SIG-M5 treated with dmso at 0.1 percent for 504 hours (cell line): ENCODE measurements around the gene ARL4A.
A peak's percentile ranks its signal among the peaks of the same experiment; 100 is the strongest.

Experiments
- DNase-seq: peaks from one replicate; lab custom pipeline; 2025; ENCODE audit not compliant: unreplicated experiment; lab: John Stamatoyannopoulos, UW

Gene ARL4A

DNA sequence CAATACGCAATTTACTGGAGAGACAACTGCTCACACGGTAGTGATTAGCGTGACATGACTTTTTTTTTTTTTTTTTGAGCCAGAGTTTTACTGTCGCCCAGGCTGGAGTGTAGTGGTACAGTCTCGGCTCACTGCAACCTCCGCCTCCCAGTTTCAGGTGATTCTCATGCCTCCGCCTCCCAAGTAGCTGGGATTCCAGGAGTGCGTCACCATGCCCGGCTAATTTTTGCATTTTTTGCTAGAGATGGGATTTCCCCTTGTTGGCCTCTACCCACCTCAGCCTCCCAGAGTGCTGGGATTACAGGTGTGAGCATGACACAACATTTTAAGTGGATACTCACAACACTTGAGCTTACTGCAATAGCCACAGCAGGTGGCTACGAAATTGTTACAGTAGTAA lies 11.9 kb downstream of the ARL4A start:
- no peak for DNase-seq

DNA sequence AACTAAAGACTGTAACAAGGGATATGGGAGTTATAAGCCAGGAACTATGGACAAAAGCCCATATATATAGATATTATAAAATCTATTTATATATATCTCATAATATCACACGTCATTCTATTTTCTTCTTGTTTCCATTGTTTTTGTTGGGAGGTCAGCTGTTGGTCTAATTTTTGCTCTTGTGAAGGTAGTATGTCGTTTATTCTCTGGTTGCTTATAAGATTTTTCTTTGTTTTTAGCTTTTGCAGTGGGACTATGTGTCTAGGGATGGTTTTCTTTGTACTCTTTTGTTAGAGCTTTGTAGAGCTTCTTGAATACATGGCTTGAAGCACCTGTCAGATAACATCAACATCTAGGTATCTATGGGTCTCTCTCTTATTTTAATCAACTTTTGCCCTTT lies 14.0 kb downstream of the ARL4A start:
- DNase-seq = no peak

DNA sequence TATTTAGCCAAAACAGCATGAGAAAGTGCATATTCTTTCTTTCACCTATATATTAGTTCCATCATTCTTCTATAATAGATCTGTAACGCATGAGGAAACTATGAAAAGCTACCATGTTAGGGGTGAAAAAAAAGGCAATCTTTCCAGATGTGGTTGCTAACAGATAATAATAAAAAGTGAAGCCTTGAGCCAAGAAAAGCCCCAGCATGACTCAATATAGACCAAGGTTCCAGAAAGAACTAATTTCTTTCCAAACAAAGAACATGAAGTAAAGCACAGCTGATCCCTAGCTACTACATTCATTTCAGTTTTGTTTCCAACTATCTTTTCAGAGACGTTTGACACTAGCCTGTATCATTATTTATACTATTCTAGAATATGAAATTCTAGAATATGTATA lies 16.4 kb downstream of the ARL4A start:
- DNase-seq = no peak

DNA sequence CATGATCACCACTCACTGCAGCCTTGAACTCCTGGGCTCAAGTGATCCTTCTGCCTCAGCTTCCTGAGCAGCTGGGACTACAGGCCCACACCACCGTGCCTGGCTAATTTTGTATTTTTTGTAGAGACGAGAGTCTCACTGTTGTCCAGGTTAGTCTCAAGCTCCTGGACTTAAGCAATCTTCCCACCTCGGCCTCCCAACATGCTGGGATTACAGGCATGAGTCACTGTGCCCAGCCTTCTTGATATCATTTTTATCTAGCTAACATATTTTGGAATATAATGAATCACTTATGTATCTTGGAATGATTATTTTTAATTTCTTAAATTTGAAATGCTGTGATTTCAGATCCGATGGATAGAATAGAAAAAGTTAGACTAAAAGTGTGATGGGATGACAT lies 18.4 kb downstream of the ARL4A start:
- no peak for DNase-seq

DNA sequence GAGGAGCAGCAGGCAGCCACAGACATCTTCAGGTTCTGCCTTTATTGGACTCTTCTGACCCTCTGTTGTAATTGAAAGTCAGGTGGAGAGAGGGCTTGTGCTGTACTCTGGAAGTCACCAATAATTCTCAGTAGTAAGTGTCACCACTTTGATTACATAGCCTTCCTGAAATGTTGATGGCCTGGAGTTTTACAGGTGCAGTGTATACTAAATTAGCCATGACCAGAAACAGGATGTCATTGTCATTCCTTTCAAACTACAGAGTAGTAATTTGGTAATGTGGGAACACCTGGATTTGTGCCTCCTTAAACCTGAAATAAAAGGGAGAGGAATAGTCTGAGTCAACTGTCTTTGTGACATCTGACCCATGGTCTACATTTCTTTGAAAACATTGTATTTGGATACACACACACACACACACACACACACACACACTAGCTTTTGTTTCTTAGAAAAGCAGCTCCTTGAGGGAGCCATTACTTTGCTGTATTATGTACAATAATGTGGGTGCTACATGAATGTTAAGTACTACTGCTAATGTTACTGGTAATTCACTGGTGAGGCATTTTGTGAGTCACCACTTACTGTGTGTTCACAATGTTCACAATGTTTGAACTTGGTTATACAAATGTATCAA lies 19.6 kb downstream of the ARL4A start:
- no peak for DNase-seq

DNA sequence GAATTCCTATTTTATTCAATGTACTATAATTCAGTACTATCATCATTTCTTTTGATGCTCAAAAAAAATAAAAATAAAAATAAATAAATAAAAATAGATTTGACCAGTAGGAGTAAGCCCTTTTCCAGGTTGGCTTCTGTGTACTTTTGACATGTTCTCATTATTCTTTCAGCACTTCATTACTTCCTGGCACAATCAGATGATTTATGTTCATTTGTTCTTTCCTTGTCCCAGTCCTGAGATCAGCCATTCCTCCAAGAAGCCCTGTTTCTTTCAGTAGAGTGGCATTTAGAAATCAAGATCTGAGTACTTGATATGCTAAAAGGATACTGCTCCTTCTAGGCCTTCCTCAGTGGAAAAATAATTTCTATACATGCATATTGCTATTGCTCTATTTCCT lies 20.9 kb downstream of the ARL4A start:
- no peak for DNase-seq

DNA sequence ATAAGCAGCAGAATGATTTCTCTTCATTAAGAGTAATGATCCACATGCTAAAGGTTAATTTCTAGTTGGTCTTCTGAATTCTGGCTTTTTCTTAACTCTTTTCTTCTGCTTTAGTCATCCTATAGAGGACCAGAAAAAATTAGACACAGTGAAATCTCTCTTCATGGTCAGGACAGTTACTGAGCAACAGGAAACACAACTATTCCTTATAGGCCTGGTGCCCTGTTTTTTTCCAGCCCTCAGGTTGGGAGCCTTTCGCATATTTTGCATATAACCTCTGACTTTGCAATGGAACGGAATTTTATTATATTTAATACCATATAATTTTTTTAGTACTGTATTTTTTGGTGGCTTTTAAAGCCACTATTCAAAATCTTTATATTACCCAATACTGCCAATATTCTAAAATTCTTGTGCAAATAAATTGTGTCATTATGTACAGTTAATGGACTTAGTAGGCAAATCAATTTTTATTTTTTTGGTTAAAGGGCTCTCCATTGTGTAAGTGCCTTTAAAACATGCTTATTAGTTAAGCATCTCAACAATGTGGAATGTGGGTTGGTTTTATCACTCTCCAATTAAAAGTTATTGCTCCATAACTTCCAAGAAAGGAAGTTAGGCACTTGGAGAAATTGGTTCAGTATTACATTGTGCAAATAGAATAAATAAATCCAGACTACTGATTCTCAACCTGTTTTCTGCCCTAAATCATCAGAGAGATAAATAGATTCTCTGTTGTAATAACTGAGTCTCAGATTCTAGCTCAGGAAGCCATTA lies 22.5 kb downstream of the ARL4A start:
- DNase-seq = no peak

DNA sequence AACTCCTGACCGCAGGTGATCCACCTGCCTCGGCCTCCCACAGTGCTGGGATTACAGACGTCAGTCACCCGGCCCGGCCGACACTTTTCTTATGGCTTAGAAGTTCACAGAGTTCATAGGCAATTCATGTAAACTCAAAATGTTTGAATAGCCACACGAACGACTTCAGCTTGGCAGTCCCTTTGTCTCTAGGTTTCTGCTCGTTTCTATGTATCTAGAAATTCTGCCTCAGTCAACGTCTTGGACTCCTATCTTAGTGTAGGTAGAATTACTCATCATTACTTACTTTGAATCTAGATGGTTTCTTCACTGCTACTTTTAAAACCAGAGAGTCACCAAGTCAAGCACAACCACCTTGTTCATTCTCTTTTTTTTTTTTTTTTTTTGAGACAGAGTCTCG lies 23.7 kb downstream of the ARL4A start:
- no peak for DNase-seq

DNA sequence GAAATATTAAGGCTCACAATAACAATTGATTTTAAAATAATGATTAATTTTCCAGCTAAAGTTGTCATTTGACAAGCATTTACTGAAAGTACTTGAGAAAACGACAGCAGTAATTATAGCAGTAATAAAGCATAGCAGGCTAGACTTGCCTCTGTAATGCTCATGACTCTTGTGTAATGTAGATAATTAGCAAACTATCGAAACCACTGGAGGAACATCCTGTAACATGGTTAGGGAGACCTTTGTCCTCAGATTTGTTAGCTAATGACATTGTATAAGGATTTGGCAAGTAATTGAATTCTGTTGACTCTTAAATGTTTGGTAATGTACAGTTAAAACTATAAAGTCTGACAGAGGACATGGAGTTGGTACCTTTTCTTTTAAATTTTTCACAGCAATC lies 24.8 kb downstream of the ARL4A start:
- DNase-seq = peak; percentile 73

DNA sequence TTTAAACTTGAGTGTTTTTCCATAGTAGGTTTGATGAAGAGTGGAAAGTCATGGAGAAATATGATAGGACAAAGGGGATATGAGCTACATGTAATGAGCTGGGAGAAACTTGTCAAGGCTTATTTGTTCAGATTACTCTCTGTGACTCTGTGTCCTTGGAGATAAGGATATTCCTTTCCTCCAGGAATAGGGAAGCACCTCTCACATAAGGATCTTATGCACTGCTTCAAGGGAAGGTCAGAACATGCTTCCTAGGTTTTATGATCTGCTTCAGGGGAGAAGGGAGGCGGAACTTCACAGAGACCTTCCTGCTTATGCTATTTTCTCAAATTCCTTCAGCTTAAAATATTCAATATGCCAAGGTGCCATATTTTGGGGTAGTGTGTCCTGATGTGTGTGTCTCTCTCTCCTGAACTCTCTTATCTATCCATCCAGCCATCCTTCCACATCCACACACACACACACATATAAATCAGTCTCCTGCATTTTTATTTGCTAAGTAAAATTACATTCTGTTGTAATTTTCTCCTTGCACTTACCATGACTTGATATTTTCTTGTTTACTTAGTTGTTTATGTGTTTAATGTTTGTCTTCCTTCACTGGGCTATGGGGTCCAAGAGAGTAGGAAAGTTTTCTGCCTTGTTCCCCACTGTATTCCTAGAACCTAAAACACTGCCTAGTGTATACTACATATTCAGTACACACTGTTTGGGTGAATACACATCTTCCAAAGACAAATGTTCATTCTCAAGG lies 26.4 kb downstream of the ARL4A start:
- DNase-seq = no peak

DNA sequence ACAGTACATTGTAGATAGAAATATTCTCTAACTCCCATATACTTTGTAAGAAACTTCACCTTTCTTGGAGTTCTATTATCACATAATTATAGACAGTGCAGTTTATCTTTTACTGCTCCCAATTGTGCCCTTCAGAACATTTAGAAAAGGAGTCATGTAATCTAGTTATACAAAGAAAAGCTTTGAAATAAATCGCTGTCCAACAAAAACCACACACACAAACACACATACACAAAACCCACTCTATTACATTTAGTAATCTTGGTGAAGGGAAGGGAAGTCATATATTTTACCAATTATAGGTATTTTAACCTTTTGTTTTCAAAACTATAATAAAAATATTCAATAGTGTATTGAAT lies 26.9 kb downstream of the ARL4A start:
- no peak for DNase-seq

DNA sequence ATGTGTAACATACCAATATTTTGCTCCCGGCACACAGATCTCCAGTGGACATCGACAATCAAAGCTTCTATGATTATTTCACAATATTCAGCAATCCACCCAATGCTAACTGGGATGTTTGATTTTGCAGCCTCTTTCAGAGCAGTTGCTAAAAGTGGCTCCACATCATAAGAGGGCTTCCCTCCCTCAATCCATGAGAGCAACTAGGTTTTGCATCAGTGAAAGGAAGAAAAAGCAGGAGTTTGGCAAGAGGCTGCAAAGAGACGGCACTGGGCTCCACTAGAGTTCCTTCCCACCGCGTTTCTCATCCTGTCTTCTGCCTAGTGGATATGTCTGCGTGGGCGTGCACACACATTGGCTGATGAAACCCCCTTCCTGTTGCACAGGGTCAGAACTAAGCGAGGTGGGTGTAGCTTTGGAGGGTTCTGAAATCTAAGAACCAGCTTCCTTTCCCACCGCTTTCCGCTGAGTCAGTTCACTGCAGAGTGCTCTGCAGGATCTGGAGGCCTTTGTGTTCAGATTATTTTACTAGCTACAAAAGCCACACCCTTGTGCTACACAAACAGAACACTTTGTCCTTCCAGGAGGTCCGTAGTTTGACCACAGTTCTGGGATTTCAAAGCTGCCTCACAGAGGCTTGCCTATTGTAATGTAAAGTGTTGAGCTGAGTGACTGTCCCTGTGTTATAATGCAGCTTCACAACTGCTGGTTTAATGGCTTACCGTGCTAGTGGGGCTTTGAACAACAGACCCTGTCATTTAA lies 28.1 kb downstream of the ARL4A start:
- peak; percentile 98 for DNase-seq

DNA sequence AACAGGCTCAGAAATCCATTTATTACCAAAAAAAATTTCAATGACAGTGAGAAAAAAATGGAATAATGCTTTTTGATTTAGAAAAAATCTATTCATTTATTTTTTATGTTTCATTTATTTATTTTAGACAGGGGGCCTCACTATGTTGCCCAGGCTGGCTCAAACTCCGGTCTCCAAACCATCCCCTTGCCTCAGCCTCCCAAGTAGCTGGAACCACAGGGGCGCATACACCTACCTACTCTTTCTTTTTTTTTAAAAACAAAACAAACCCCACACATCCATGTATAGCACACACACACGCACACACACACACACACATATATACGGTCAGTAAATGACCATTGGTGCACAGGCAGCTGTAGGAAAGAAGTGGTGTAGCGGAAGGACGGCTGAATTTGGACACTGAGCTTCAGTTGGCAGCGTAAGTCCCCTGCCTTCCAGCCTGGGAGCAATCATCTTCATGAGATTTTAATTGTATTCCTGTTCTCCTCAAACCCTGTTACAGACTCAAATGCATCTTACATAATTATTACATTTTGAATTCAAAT lies 28.8 kb downstream of the ARL4A start:
- DNase-seq = no peak

DNA sequence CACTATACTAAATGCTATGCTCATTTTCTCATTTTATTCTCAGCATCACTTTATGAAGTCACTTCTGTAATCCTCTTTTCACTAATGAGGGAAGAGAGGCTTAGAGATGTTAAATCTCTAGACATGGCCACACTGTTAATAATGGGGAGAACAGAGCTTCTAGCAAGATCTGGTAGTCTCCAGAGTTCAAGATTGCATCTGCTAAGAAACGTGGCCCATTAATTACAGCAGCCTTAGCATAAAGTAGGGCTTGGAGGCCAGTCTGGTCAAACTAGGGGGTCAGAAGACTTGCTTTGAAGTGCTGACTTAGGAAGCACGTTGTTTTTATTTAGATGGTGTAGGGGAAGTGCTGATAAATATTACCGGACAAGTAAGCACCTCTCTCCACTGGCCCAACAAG lies 29.3 kb downstream of the ARL4A start:
- no peak for DNase-seq

DNA sequence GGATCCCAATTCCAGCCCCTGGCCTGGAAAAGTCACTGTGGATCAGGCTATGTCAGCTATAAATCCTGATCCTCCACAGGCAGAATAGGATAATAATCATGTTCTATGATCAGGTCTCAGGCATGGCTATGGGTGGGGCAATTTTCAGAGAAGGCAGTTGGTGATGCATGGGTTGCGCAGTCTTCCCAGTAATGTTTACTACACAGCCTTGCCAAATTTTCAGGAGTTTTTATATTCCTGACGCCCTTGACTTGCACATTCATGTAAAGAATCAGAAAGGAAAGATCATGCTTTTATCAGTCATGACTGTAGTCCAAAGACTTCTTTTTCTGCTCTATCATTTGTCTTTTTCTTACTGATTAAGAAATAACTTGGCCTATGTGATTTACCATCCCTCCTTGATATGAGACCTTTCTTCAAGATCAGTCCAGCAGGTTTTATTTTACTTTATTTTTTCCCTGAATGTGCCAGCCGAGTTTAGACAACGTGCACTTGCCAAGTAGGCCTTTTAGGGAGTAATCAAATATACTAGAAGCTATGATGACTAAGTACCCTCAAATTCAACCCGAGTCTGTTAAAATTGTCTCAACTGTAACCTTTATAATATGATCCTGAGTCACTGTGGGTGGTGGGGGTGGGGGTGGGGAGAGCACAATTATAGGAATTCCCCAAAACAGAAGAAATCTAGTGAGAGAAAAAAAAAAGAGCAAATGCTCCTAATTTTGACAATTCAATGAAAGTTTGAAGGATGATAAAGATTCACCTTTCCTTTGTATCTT lies 31.9 kb downstream of the ARL4A start:
- DNase-seq = peak; percentile 80

DNA sequence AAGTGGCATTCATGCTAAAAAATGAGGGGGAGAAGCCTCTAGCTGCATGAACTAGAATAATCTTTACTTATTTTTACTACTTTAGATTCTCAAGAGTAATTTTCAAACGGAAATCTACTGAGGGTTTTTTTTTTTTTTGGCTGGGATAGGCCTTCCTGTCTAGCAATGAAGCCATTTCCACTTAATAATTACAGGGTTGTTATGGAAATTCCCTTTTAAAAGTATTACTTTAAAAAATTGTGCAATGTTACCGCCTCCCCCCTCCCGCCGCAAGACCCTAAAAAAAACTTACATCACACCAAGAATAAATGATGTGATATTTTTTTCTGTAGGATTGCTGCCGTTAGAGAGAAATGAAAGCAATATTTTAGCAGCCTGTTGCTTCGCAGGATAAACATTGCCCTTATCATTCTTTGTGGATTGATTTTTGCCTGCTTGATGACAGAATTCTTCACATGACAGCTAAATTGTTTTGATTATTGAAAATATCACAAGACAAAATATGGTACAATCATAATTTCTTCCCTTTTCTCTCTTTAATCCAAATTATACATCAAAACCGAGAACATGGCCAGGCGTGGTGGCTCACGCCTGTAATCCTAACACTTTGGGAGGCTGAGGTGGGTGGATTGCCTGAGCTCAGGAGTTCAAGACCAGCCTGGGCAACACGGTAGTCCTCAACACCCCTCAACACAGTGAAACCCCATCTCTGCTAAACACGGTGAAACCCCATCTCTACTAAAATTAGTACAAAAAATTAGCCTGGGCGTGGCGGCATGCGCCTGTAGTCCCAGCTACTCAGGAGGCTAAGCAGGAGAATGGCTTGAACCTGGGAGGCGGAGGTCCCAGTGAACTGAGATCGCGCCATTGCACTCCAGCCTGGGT lies 32.8 kb downstream of the ARL4A start:
- DNase-seq = peak; percentile 82

DNA sequence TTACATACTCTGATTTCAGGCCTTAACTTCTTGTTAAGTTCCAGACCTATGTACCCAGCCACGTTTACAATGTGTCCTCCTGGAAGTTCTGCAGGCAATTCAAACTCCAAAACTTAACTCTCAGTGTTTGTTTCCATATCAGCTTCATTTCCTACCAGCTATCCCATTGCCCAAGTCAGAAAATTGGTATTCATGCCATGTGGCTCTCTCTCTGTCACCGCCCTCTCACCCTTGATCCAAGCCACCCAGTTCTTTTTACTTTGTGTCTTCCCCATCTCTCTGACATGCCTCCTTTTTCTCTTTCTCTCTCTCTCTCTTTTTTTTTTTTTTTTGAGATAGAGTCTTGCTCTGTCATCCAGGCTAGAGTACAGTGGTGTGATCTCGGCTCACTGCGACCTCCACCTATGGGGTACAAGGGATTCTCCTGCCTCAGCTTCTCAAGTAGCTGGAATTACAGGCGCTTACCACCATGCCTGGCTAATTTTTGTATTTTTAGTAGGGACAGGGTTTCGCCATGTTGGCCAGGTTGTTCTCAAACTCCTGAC lies 33.9 kb downstream of the ARL4A start:
- no peak for DNase-seq

DNA sequence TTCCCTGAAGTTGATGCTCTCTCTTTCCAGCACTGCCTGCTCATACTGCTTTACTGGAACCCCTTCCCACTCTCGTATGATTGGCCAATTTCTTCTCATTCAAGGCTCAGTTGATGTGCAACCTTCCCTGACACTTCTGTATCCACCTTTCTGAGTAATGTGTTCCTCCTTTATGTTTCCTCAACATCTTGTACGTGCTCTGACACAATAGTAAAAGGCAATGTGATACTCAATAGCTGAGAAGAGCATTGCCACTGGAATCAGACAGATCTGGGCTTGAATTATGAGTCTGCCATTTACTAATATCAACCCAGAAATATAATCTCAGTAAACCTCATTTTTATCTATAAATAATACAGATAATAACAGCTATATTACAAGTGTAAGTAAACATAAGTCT lies 34.7 kb downstream of the ARL4A start:
- no peak for DNase-seq
